HCT116 (cell line): ENCODE results near the gene MCOLN1. TPM values are rescaled to one million over a fixed set of nuclear protein-coding genes. Genes with fewer than 3 reads are reported as not detected.

Experiments
- ATAC-seq: fragments of 200-7000 bp; cut with Tn5 transposase; 2 replicates; pipeline ENCODE4 v1.9.1; 2020; ENCODE audit warnings: mild to moderate bottlenecking, moderate library complexity
- BruUV-seq: library from RNA; stranded (reverse); fragments of 400-500 nt; replicated peaks from 2 replicates; lab custom pipeline; 2021; lab: Mats Ljungman, UMichigan
- CTCF ChIA-PET: fragments of 300-600 bp; sonication (Branson Sonifier 250); formaldehyde crosslinking; loops from one replicate; lab custom pipeline; 2021; ENCODE audit warnings: antibody characterized with exemption; lab: Charles Lee
- POLR2A ChIA-PET: fragments of 300-600, 350-600 bp; sonication (Branson Sonifier 250); formaldehyde crosslinking; loops from one replicate; lab custom pipeline; 2021; ENCODE audit warnings: antibody characterized with exemption; lab: Charles Lee
- RAD21 ChIA-PET, 2 experiments: fragments of 300-600 bp; sonication (Branson Sonifier 250); formaldehyde crosslinking; loops; one replicate each; lab custom pipeline; 2023; ENCODE audit warnings: low total read pairs in 2 of 2; ENCODE audit not compliant: uncharacterized antibody in 2 of 2, unreplicated experiment in 2 of 2, low non-redundant PET in 1 of 2; lab: Charles Lee
- DNase-seq: peaks from one replicate; pipeline ENCODE4 v3.0.0-alpha.2; 2010; ENCODE audit warnings: low read depth, low spot score
- H2AFZ ChIP-seq: fragments of 200-600 bp; shearing (Covaris generic), sonication (generic); 2 replicates; pipeline ENCODE4 v1.6.1; 2017; ENCODE audit warnings: low read depth, mixed run types, mixed read lengths, antibody characterized with exemption, low read length; ENCODE audit not compliant: poor library complexity, severe bottlenecking
- H3K27ac ChIP-seq: 2 replicates; pipeline ENCODE4 v1.5.1; 2012; ENCODE audit warnings: low read depth, low read length
- H3K27me3 ChIP-seq: fragments of 200-600 bp; sonication (generic); 2 replicates; pipeline ENCODE4 v1.6.1; 2016; ENCODE audit warnings: mixed run types, low read length, mixed read lengths; ENCODE audit not compliant: insufficient read depth
- H3K36me3 ChIP-seq, 2 experiments: fragments of 200-500 bp in 1 of 2; fragments of 200-600 bp in 1 of 2; sonication (Bioruptor generic) in 1 of 2; sonication (generic) in 1 of 2; 2 replicates each; pipeline versions ENCODE4 v1.5.1 to v1.6.1; 2014 to 2016; ENCODE audit warnings: low read length in 2 of 2, inconsistent platforms in 1 of 2, mixed read lengths in 1 of 2, mixed run types in 1 of 2; ENCODE audit not compliant: insufficient read depth in 2 of 2, control insufficient read depth in 1 of 2
- H3K4me1 ChIP-seq, 2 experiments: fragments of 200-600 bp in 1 of 2; sonication (generic) in 1 of 2; 2 replicates each; pipeline versions ENCODE4 v1.5.1 to v1.6.1; 2012 to 2017; ENCODE audit warnings: low read length in 2 of 2, inconsistent platforms in 1 of 2, mild to moderate bottlenecking in 1 of 2, mixed read lengths in 1 of 2, mixed run types in 1 of 2, moderate library complexity in 1 of 2; ENCODE audit not compliant: insufficient read depth in 2 of 2, control insufficient read depth in 1 of 2
- H3K4me2 ChIP-seq: fragments of 200-600 bp; sonication (generic); 2 replicates; pipeline ENCODE4 v1.6.1; 2017; ENCODE audit warnings: mixed run types, low read length, mixed read lengths
- H3K4me3 ChIP-seq, 2 experiments: fragments of 200-600 bp in 1 of 2; sonication (generic) in 1 of 2; replicated peaks in 1 of 2; 2 replicates each; pipeline ENCODE4 v1.5.1; 2011 to 2016; ENCODE audit warnings: low read length in 2 of 2, control low read depth in 1 of 2, low read depth in 1 of 2, mild to moderate bottlenecking in 1 of 2, mixed read lengths in 1 of 2, mixed run types in 1 of 2
- H3K79me2 ChIP-seq: fragments of 200-600 bp; sonication (generic); 2 replicates; pipeline ENCODE4 v1.6.1; 2017; ENCODE audit warnings: mild to moderate bottlenecking, mixed run types, low read length, moderate library complexity, mixed read lengths; ENCODE audit not compliant: insufficient read depth
- H3K9ac ChIP-seq: fragments of 200-600 bp; sonication (generic); 2 replicates; pipeline ENCODE4 v1.6.1; 2016; ENCODE audit warnings: low read length, mixed read lengths
- H3K9me2 ChIP-seq: fragments of 200-600 bp; sonication (generic), shearing (Covaris generic); 2 replicates; pipeline ENCODE4 v1.6.1; 2017; ENCODE audit warnings: mixed run types, mild to moderate bottlenecking, moderate library complexity; ENCODE audit not compliant: insufficient read depth
- H3K9me3 ChIP-seq, 2 experiments: fragments of 200-500 bp in 1 of 2; fragments of 200-600 bp in 1 of 2; sonication (Bioruptor generic) in 1 of 2; sonication (generic) in 1 of 2; 2 replicates each; pipeline ENCODE4 v1.6.1; 2014 to 2017; ENCODE audit warnings: low read length in 2 of 2, mixed read lengths in 2 of 2, inconsistent platforms in 1 of 2, low read depth in 1 of 2, mild to moderate bottlenecking in 1 of 2, mixed run types in 1 of 2, moderate library complexity in 1 of 2; ENCODE audit not compliant: control insufficient read depth in 1 of 2, insufficient read depth in 1 of 2
- H4K20me1 ChIP-seq: fragments of 200-600 bp; sonication (generic), shearing (Covaris generic); 2 replicates; pipeline ENCODE4 v1.6.1; 2017; ENCODE audit warnings: mixed run types, mild to moderate bottlenecking, moderate library complexity; ENCODE audit not compliant: insufficient read depth
- ATF3 ChIP-seq: IDR thresholded peaks from 2 replicates; pipeline ENCODE4 v1.6.1; 2012
- CBX3 ChIP-seq: IDR thresholded peaks from 2 replicates; pipeline ENCODE4 v1.6.1; 2012; ENCODE audit warnings: low read depth
- CEBPB ChIP-seq: IDR thresholded peaks from 2 replicates; pipeline ENCODE4 v1.6.1; 2012; ENCODE audit warnings: low read depth
- EZH2 ChIP-seq: fragments of 200-600 bp; sonication (generic); IDR thresholded peaks from 2 replicates; pipeline ENCODE4 v1.6.1; 2017; ENCODE audit warnings: antibody characterized with exemption, mixed run types
- FOSL1 ChIP-seq: IDR thresholded peaks from 2 replicates; pipeline ENCODE4 v1.6.1; 2012; ENCODE audit warnings: low read depth
- POLR2A ChIP-seq: IDR thresholded peaks from 2 replicates; pipeline ENCODE4 v1.7.0; 2011; ENCODE audit warnings: borderline replicate concordance; ENCODE audit not compliant: insufficient read depth, insufficient read length; ENCODE audit errors: extremely low read depth
- POLR2AphosphoS5 ChIP-seq: IDR thresholded peaks from 2 replicates; pipeline ENCODE4 v1.6.1; 2011; ENCODE audit warnings: mild to moderate bottlenecking, low read depth, low read length, moderate library complexity
- RAD21 ChIP-seq: IDR thresholded peaks from 2 replicates; pipeline ENCODE4 v1.6.1; 2012; ENCODE audit warnings: low read depth, mild to moderate bottlenecking
- SP1 ChIP-seq: IDR thresholded peaks from 2 replicates; pipeline ENCODE4 v1.6.1; 2012; ENCODE audit warnings: low read depth
- TCF7L2 ChIP-seq: IDR thresholded peaks from 2 replicates; pipeline ENCODE4 v1.7.0; 2011; ENCODE audit warnings: borderline replicate concordance, inconsistent platforms; ENCODE audit not compliant: insufficient read depth, insufficient read length; ENCODE audit errors: extremely low read depth
- ZFX ChIP-seq: fragments of 450-650 bp; IDR thresholded peaks from 2 replicates; pipeline ENCODE4 v1.6.1; 2017
- intact Hi-C: fragments of 100-400 bp; cut with micrococcal nuclease; formaldehyde crosslinking; loops from 2 replicates; pipeline ENCODE4 v1.10.0; 2022
- total RNA-seq: library from RNA; stranded (reverse); gene quantifications from one replicate; pipeline ENCODE4 v1.2.1, GENCODE V29; 2021; ENCODE audit not compliant: unreplicated experiment
- TF ChIP-seq, protein P1 (sequence below): IDR thresholded peaks from 2 replicates; pipeline ENCODE4 v1.6.1; 2011; ENCODE audit warnings: mild to moderate bottlenecking, low read length, moderate library complexity; ENCODE audit not compliant: insufficient replicate concordance; ENCODE audit errors: extremely low read depth
- TF ChIP-seq, protein P2 (sequence below): IDR thresholded peaks from 2 replicates; pipeline ENCODE4 v1.6.1; 2012

MCOLN1 gene
- total RNA-seq, 1 experiment from 2014 or later: 19.1 TPM

DNA sequence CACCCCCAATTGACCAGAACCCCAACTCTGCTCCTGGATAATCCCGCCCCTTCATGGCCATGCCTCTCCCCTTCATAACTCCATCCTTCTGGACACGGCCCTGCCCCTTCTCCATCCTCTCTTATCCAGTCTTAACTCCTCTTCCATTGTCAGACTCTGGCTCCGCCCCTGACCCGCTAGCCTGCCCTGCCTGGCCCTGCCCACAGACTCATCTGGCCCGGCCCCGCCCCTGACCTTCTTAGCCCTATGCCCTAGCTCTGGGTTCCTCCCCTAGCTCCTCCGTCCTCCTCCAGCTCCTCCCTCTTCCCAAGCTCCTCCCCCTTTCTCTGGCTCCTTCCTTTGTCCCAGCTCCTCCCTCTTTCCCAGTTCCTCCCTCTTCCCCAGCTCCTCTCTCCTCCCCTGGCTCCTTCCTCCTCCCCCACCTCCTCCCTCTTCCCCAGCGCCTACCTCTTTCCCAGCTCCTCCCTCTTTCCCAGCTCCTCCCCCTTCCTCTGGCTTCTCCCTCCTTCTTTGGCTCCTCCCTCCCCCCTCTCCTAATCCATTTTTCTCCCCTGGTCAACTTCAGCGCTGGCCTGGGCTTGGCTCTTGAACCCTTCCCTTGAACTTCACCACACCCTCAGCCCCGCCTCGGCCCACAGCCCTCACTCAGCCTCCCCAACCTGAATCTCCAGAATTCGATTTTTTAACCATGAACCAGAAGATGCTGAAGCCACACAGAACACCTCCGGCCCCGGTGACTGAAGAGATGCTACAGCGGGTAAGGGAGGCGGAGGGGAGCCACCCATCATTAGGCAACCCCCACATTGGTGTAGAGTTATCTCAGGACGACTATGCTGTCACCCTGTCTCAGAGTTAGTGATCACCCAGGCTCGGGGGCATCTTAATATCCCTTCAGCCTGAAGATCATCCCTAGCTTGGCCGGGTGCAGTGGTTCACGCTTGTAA is 15.8 kb upstream of the MCOLN1 start:
- peaks cover 21 to 36% of the 10 kb centered on the region in 2 experiments for H3K4me1 ChIP-seq
- H4K20me1 ChIP-seq: no peaks in the 10 kb centered on the region
- peak overlapping the region; percentile 62 for H2AFZ ChIP-seq
- H3K4me3 ChIP-seq: peak overlapping the region; percentile 25 to 63
- TF ChIP-seq EZH2: no peak
- TF ChIP-seq RAD21: no peak
- no peak for TF ChIP-seq FOSL1
- TF ChIP-seq ZFX: no peak
- no peak for TF ChIP-seq ATF3
- TF ChIP-seq SP1: peak; percentile 47
- peak; percentile 89 for ATAC-seq
- intact Hi-C loops: loop anchor here (2.0 kb wide), 1 partner anchor 28 kb away; the partner anchor contains the start of gene PNPLA6
- CTCF ChIA-PET: interaction anchor here (0.7 to 1.9 kb wide), 5 partner anchors 10 to 363 kb away, joined by 3 to 10 read pairs (median 4); partner anchors contain the start of gene TRAPPC5
- BruUV-seq: no TSS peak
- H3K4me2 ChIP-seq: peak overlapping the region; percentile 91
- no peaks in the 10 kb centered on the region for H3K27me3 ChIP-seq
- no peaks in the 10 kb centered on the region for H3K9me3 ChIP-seq
- H3K79me2 ChIP-seq: no peaks in the 10 kb centered on the region
- RAD21 ChIA-PET: interaction anchor here in 1 of 2 experiments (0.5 kb wide), 1 partner anchor 272 kb away, joined by 3 read pairs; no protein-coding TSS in a partner anchor
- H3K27ac ChIP-seq: peak overlapping the region; percentile 46
- H3K36me3 ChIP-seq: no peaks in the 10 kb centered on the region
- no peaks in the 10 kb centered on the region for H3K9me2 ChIP-seq
- DNase-seq: peak; percentile 99
- peak overlapping the region; percentile 28; the same call in 1 of the 2 replicates for H3K9ac ChIP-seq
- POLR2A ChIA-PET: interaction anchor here (0.6 to 2.1 kb wide), 5 partner anchors 9 to 99 kb away, joined by 3 to 9 read pairs (median 5); partner anchors contain the start of genes MCOLN1 and ZNF358

GRCh38 chr19:7507884-7508283 is 14.5 kb upstream of the MCOLN1 start:
- H3K9ac ChIP-seq: peak overlapping the region; percentile 50; the same call in 1 of the 2 replicates
- peak overlapping the region; percentile 91 for H3K4me2 ChIP-seq
- no peaks in the 10 kb centered on the region for H3K9me2 ChIP-seq
- intact Hi-C loops: loop anchor here (2.0 kb wide), 1 partner anchor 27 kb away; the partner anchor contains the start of gene PNPLA6
- H3K27me3 ChIP-seq: no peaks in the 10 kb centered on the region
- peaks cover 21 to 39% of the 10 kb centered on the region in 2 experiments for H3K4me1 ChIP-seq
- H3K79me2 ChIP-seq: no peaks in the 10 kb centered on the region
- no peak overlapping the region for H2AFZ ChIP-seq
- H4K20me1 ChIP-seq: no peaks in the 10 kb centered on the region
- BruUV-seq: no TSS peak
- H3K27ac ChIP-seq: peak overlapping the region; percentile 46
- ChIA-PET POLR2A (no interaction called here), CTCF (interaction anchor here (1.1 to 1.9 kb wide), 2 partner anchors 11 to 406 kb away, joined by 3 to 10 read pairs; a partner anchor contains a TSS), RAD21 (no interaction called here)
- peak; percentile 90 for DNase-seq
- ATAC-seq: peak; percentile 76
- H3K4me3 ChIP-seq: peak overlapping the region; percentile 15 to 39; a peak in 2 of 4 replicates
- no peaks in the 10 kb centered on the region for H3K36me3 ChIP-seq
- no peaks in the 10 kb centered on the region for H3K9me3 ChIP-seq
- TF ChIP-seq, protein P1, sequence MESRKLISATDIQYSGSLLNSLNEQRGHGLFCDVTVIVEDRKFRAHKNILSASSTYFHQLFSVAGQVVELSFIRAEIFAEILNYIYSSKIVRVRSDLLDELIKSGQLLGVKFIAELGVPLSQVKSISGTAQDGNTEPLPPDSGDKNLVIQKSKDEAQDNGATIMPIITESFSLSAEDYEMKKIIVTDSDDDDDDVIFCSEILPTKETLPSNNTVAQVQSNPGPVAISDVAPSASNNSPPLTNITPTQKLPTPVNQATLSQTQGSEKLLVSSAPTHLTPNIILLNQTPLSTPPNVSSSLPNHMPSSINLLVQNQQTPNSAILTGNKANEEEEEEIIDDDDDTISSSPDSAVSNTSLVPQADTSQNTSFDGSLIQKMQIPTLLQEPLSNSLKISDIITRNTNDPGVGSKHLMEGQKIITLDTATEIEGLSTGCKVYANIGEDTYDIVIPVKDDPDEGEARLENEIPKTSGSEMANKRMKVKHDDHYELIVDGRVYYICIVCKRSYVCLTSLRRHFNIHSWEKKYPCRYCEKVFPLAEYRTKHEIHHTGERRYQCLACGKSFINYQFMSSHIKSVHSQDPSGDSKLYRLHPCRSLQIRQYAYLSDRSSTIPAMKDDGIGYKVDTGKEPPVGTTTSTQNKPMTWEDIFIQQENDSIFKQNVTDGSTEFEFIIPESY: no peak
- no peak for TF ChIP-seq ZFX
- no peak for TF ChIP-seq CEBPB
- no peak for TF ChIP-seq POLR2A
- TF ChIP-seq CBX3: no peak
- TF ChIP-seq RAD21: no peak
- no peak for TF ChIP-seq TCF7L2
- peak; percentile 64 for TF ChIP-seq POLR2AphosphoS5
- TF ChIP-seq, protein P2, sequence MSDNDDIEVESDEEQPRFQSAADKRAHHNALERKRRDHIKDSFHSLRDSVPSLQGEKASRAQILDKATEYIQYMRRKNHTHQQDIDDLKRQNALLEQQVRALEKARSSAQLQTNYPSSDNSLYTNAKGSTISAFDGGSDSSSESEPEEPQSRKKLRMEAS: no peak
- TF ChIP-seq SP1: peak; percentile 67
